Amniotic stem cell (primary cell): ENCODE data around the gene SMPD2.
A peak's percentile ranks its signal among the peaks of the same experiment; 100 is the strongest.

Experiments used
- DNase-seq: peaks from one replicate; lab custom pipeline; 2025; lab: John Stamatoyannopoulos, UW

SMPD2 gene

GRCh38 chr6:109440331-109441068 is at the start of gene SMPD2, which contains the start of gene PPIL6:
Gene SMPD2 (plus strand): TSS chr6:109440724. CDS start chr6:109441122, 398 bp downstream.
Gene PPIL6 (minus strand): TSS chr6:109440628. CDS start chr6:109440590, 38 bp downstream.
- peak; percentile 76 for DNase-seq

GRCh38 chr6:109393157-109393885 is 47.2 kb upstream of the SMPD2 start:
- no peak for DNase-seq

GRCh38 chr6:109393886-109394281 is 46.6 kb upstream of the SMPD2 start:
- no peak for DNase-seq

- DNase-seq, result no peak
Measured at GRCh38 chr6:109396046-109396718, 44.3 kb upstream of the SMPD2 start.

- DNase-seq, result no peak
Measured at GRCh38 chr6:109397020-109397419, 43.5 kb upstream of the SMPD2 start.

GRCh38 chr6:109406196-109406595 is 34.3 kb upstream of the SMPD2 start:
- DNase-seq, result no peak

GRCh38 chr6:109411034-109411433 is 29.5 kb upstream of the SMPD2 start:
- no peak for DNase-seq

GRCh38 chr6:109417646-109418045 is 22.9 kb upstream of the SMPD2 start:
- no peak for DNase-seq

- no peak for DNase-seq
Measured at GRCh38 chr6:109420751-109421150, 19.8 kb upstream of the SMPD2 start.

- DNase-seq, result no peak
Measured at GRCh38 chr6:109421184-109421583, 19.3 kb upstream of the SMPD2 start.

- no peak for DNase-seq
Measured at GRCh38 chr6:109424946-109425345, 15.6 kb upstream of the SMPD2 start.

GRCh38 chr6:109428889-109429477 is 11.5 kb upstream of the SMPD2 start:
- no peak for DNase-seq

- DNase-seq, result no peak
Measured at GRCh38 chr6:109429496-109429895, 11.0 kb upstream of the SMPD2 start.

- no peak for DNase-seq
Measured at GRCh38 chr6:109434456-109434855, 6.1 kb upstream of the SMPD2 start.

GRCh38 chr6:109436041-109436440 is 4.5 kb upstream of the SMPD2 start:
- DNase-seq, result no peak

- DNase-seq, result no peak
Measured at GRCh38 chr6:109441069-109441816, 719 bp downstream of the SMPD2 start.

GRCh38 chr6:109442393-109442924 is 1.9 kb downstream of the SMPD2 start:
- DNase-seq, result no peak

GRCh38 chr6:109443425-109443950 is 3.0 kb downstream of the SMPD2 start:
- DNase-seq, result no peak

GRCh38 chr6:109445382-109445781 is 4.9 kb downstream of the SMPD2 start:
- DNase-seq, result no peak

GRCh38 chr6:109446072-109446471 is 5.5 kb downstream of the SMPD2 start:
- no peak for DNase-seq

GRCh38 chr6:109446541-109446940 is 6.0 kb downstream of the SMPD2 start:
- no peak for DNase-seq
